Measurements from ENCODE around the gene CUL4B. TPM values are rescaled to one million over a fixed set of nuclear protein-coding genes. Genes with fewer than 3 reads are reported as not detected.
"Not testable (repeated sequence)": the region's sequence is repeated elsewhere in the genome, so short reads cannot be mapped to it uniquely, and the experiment has no call there.

Gene CUL4B
- 49.7 TPM for polyA plus RNA-seq (2013)

- ChIA-PET CTCF (interaction anchor here (1.1 kb wide), 1 partner anchor 28 kb away, joined by 3 read pairs; no protein-coding TSS in a partner anchor), POLR2A (interaction anchor here (0.5 to 2.7 kb wide), 4 partner anchors 11 to 527 kb away, joined by 3 to 6 read pairs (median 4); partner anchors contain the start of genes C1GALT1C1 and MCTS1)
These were observed at the start of gene CUL4B for GRCh38 chrX:120560842-120561633. CUL4B (minus strand) TSS chrX:120560962; CDS start chrX:120560638, 324 bp downstream.

DNA sequence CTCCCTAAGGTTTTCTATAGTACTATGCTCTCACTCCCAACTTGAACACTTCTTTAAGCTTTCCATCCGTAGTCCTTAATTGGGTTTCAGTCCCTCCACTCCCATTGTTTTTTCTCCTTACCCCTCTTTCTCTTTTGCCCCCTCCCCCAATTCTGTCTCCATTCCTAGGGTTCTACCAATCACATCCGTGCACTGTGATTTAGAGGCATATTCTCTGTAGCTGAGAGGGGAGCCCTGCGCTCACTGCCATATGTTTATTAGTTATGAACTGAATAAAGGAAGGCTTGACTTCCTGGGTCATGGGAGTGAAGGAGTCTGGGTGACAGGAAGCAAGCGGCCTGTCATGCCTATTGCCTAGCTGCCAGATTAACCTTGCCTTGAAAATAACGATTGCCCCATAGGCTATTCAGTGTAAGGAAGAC lies 43.6 kb upstream of the CUL4B start:
- ChIA-PET CTCF (no interaction called here), POLR2A (interaction anchor here (0.6 to 1.6 kb wide), 2 partner anchors 44 to 333 kb away, joined by 3 to 6 read pairs; partner anchors contain the start of gene CUL4B)
- DNase-seq: peak in 2 of 3 donors; percentile 42 to 47
- 66% methylated on average over 3 of the region's 5 CpGs for WGBS (ENCODE audit: insufficient coverage)
- Histone ChIP-seq H3K4me3 (ENCODE audit: control insufficient read depth in 1 of 7, extremely low read depth in 1 of 7, insufficient read depth in 4 of 7, low read depth in 2 of 7, low read length in 6 of 7) (peak overlapping the region; percentile 49 to 83 (median 75)), H3K36me3 (ENCODE audit: control insufficient read depth in 4 of 4, insufficient read depth in 4 of 4, low read length in 3 of 4) (peaks cover 3 to 5% (median 4%) of the 10 kb centered on the region in 4 experiments), H3K27me3 (replicated peaks in 2 of 5; ENCODE audit: control insufficient read depth in 4 of 5, insufficient read depth in 5 of 5, low read length in 4 of 5) (no peaks in the 10 kb centered on the region), H3K27ac (ENCODE audit: insufficient read depth in 1 of 2, low read depth in 1 of 2, low read length in 2 of 2, poor library complexity in 1 of 2, severe bottlenecking in 2 of 2) (peak overlapping the region; percentile 56 to 86), H3K9me3 (ENCODE audit: control extremely low read depth in 1 of 5, control insufficient read depth in 4 of 5, insufficient read depth in 2 of 5, low read depth in 1 of 5, low read length in 4 of 5) (no peaks in the 10 kb centered on the region), H3K4me1 (ENCODE audit: control extremely low read depth in 1 of 4, control insufficient read depth in 4 of 4, insufficient read depth in 4 of 4, low read length in 3 of 4) (peaks cover 0 to 10% (median 2%) of the 10 kb centered on the region in 4 experiments)

More at GRCh38 chrX:120560842-120561633, at the start of gene CUL4B:
- no peaks in the 10 kb centered on the region for H3K9me3 ChIP-seq (ENCODE audit: control extremely low read depth in 1 of 5, control insufficient read depth in 4 of 5, insufficient read depth in 2 of 5, low read depth in 1 of 5, low read length in 4 of 5)
- DNase-seq: peak; percentile 95 to 98 (median 98)
- peaks cover 11 to 22% (median 16%) of the 10 kb centered on the region in 4 experiments for H3K4me1 ChIP-seq (ENCODE audit: control extremely low read depth in 1 of 4, control insufficient read depth in 4 of 4, insufficient read depth in 4 of 4, low read length in 3 of 4)
- H3K36me3 ChIP-seq (ENCODE audit: control insufficient read depth in 4 of 4, insufficient read depth in 4 of 4, low read length in 3 of 4): peaks cover 0 to 4% (median 1%) of the 10 kb centered on the region in 4 experiments
- peaks cover 0 to 11% (median 0%) of the 10 kb centered on the region in 5 experiments for H3K27me3 ChIP-seq (replicated peaks in 2 of 5; ENCODE audit: control insufficient read depth in 4 of 5, insufficient read depth in 5 of 5, low read length in 4 of 5)
- WGBS (ENCODE audit: insufficient coverage): 38% methylated on average over 25 of the region's 54 CpGs
- H3K27ac ChIP-seq (ENCODE audit: insufficient read depth in 1 of 2, low read depth in 1 of 2, low read length in 2 of 2, poor library complexity in 1 of 2, severe bottlenecking in 2 of 2): peak within 1 kb of the TSS; percentile 72 to 89
- peak within 1 kb of the TSS; percentile 68 to 93 (median 77) for H3K4me3 ChIP-seq (ENCODE audit: control insufficient read depth in 1 of 7, extremely low read depth in 1 of 7, insufficient read depth in 4 of 7, low read depth in 2 of 7, low read length in 6 of 7)

DNA sequence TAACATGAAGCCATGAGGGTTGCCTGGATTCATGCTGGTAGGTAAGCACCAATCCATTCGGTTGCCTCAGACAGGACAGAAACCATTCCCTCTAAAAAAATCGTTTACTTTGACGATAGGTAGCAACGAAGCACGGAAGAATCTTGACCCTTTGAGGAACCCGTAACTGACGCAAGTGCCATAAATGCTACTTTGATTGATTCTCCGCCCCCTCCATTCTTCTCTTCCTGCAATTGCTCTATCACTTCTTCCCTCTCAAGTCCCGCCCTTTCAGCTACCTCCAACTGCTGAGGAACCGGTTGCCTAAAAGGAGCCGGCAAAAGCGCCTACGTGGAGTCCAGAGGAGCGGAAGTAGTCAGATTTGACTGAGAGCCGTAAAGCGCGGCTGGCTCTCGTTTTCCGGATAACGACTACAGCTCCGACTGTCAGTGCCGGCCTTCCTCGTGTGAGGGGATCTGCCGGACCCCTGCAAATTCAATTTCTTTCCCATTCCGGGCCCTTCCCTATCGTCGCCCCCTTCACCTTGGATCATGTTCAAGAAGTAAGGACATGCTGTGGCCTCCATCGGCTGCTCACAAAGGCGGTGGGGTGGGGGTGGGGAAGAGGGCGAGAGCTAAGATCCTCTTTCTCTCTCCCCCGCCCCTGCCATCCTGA lies 43.1 kb upstream of the CUL4B start, which contains the start of gene MCTS1:
Gene MCTS1 (plus strand): TSS at position 395 of the 654 bp plus-strand sequence. CDS start 136 bp downstream, at position 531.
- DNase-seq: peak; percentile 93 to 96 (median 95)
- ChIA-PET POLR2A (interaction anchor here (0.6 to 1.6 kb wide), 2 partner anchors 43 to 333 kb away, joined by 3 to 6 read pairs; partner anchors contain the start of gene CUL4B), CTCF (no interaction called here)
- Histone ChIP-seq H3K4me3 (ENCODE audit: control insufficient read depth in 1 of 7, extremely low read depth in 1 of 7, insufficient read depth in 4 of 7, low read depth in 2 of 7, low read length in 6 of 7) (peak within 1 kb of the TSS; percentile 49 to 83 (median 75)), H3K4me1 (ENCODE audit: control extremely low read depth in 1 of 4, control insufficient read depth in 4 of 4, insufficient read depth in 4 of 4, low read length in 3 of 4) (peaks cover 0 to 10% (median 2%) of the 10 kb centered on the region in 4 experiments), H3K36me3 (ENCODE audit: control insufficient read depth in 4 of 4, insufficient read depth in 4 of 4, low read length in 3 of 4) (peaks cover 3 to 4% (median 3%) of the 10 kb centered on the region in 4 experiments), H3K9me3 (ENCODE audit: control extremely low read depth in 1 of 5, control insufficient read depth in 4 of 5, insufficient read depth in 2 of 5, low read depth in 1 of 5, low read length in 4 of 5) (no peaks in the 10 kb centered on the region), H3K27ac (ENCODE audit: insufficient read depth in 1 of 2, low read depth in 1 of 2, low read length in 2 of 2, poor library complexity in 1 of 2, severe bottlenecking in 2 of 2) (peak within 1 kb of the TSS; percentile 56 to 86), H3K27me3 (replicated peaks in 2 of 5; ENCODE audit: control insufficient read depth in 4 of 5, insufficient read depth in 5 of 5, low read length in 4 of 5) (no peaks in the 10 kb centered on the region)
- WGBS (ENCODE audit: insufficient coverage): 44% methylated on average over 20 of the region's 31 CpGs

DNA sequence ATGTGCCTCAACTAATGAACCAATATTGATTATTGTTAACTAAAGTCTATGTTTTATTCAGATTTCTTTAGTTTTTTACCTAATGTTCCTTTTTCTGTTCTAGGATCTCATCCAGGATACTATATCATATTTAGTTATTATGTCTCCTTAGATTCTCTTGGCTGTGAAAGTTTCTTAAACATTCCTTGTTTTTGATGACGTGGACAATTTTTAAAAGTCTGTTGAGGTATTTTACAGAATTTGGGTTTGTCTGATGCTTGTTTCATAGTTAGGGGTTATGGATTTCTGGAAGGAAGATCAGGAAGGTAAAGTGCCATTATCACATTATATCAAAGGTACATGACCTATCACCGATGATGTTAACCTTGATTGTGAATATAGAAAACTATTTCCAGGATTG lies 24.9 kb upstream of the CUL4B start:
- CTCF ChIA-PET: no interaction called here
- H3K4me1 ChIP-seq (ENCODE audit: control extremely low read depth in 1 of 4, control insufficient read depth in 4 of 4, insufficient read depth in 4 of 4, low read length in 3 of 4): no peaks in the 10 kb centered on the region
- no peak for DNase-seq
- H3K4me3 ChIP-seq (ENCODE audit: control insufficient read depth in 1 of 7, extremely low read depth in 1 of 7, insufficient read depth in 4 of 7, low read depth in 2 of 7, low read length in 6 of 7): no peak overlapping the region
- peaks cover 0 to 3% (median 0%) of the 10 kb centered on the region in 5 experiments for H3K9me3 ChIP-seq (ENCODE audit: control extremely low read depth in 1 of 5, control insufficient read depth in 4 of 5, insufficient read depth in 2 of 5, low read depth in 1 of 5, low read length in 4 of 5)
- no CpG with 5 or more reads among the region's 2 CpGs for WGBS (ENCODE audit: insufficient coverage)
- no peaks in the 10 kb centered on the region for H3K27me3 ChIP-seq (replicated peaks in 2 of 5; ENCODE audit: control insufficient read depth in 4 of 5, insufficient read depth in 5 of 5, low read length in 4 of 5)
- no peaks in the 10 kb centered on the region for H3K36me3 ChIP-seq (ENCODE audit: control insufficient read depth in 4 of 4, insufficient read depth in 4 of 4, low read length in 3 of 4)
- H3K27ac ChIP-seq (ENCODE audit: insufficient read depth in 1 of 2, low read depth in 1 of 2, low read length in 2 of 2, poor library complexity in 1 of 2, severe bottlenecking in 2 of 2): no peak overlapping the region
- POLR2A ChIA-PET: no interaction called here

DNA sequence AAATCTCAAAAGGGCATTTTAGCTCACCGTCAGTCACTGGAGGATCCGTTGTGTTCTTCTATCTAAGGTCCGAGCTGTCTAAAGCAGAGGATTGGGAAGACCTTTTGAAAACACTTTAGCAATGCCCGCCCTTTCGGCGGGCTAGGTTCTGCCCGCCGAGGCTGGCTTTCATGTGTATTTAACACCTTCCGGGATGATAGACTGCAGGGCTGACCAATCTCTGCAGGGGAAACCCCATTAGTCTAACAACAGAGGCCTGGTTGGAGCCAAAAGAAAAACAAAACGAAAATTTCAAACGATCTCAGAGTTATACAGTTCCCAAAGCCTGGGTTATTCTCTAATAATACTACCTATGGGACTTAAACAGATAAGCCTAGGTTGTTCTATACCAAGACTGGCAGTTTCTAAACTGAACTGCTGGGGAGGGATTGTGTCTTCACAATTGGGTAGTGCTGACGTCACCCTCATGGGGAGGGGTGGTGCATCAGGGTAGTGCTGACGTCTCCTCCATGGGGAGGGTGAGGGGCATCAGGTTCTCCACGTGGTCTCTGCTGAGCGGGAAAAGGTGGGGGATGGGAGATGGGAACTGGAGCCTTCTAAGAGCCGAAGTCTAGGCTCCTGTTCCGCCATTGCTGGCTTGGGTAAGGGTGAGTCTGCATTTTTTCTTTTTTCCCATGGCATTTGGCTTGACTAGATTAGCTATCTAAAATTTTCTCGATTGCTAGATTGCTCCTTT lies 14.8 kb upstream of the CUL4B start:
- 84% methylated on average over 12 of the region's 18 CpGs for WGBS (ENCODE audit: insufficient coverage)
- no peak for DNase-seq
- POLR2A ChIA-PET: no interaction called here
- no peaks in the 10 kb centered on the region for H3K4me1 ChIP-seq (ENCODE audit: control extremely low read depth in 1 of 4, control insufficient read depth in 4 of 4, insufficient read depth in 4 of 4, low read length in 3 of 4)
- no peak overlapping the region for H3K4me3 ChIP-seq (ENCODE audit: control insufficient read depth in 1 of 7, extremely low read depth in 1 of 7, insufficient read depth in 4 of 7, low read depth in 2 of 7, low read length in 6 of 7)
- H3K36me3 ChIP-seq (ENCODE audit: control insufficient read depth in 4 of 4, insufficient read depth in 4 of 4, low read length in 3 of 4): no peaks in the 10 kb centered on the region
- no peaks in the 10 kb centered on the region for H3K9me3 ChIP-seq (ENCODE audit: control extremely low read depth in 1 of 5, control insufficient read depth in 4 of 5, insufficient read depth in 2 of 5, low read depth in 1 of 5, low read length in 4 of 5)
- no peaks in the 10 kb centered on the region for H3K27me3 ChIP-seq (replicated peaks in 2 of 5; ENCODE audit: control insufficient read depth in 4 of 5, insufficient read depth in 5 of 5, low read length in 4 of 5)
- H3K27ac ChIP-seq (ENCODE audit: insufficient read depth in 1 of 2, low read depth in 1 of 2, low read length in 2 of 2, poor library complexity in 1 of 2, severe bottlenecking in 2 of 2): no peak overlapping the region
- CTCF ChIA-PET: interaction anchor here (0.8 kb wide), 1 partner anchor 16 kb away, joined by 3 read pairs; no protein-coding TSS in a partner anchor

DNA sequence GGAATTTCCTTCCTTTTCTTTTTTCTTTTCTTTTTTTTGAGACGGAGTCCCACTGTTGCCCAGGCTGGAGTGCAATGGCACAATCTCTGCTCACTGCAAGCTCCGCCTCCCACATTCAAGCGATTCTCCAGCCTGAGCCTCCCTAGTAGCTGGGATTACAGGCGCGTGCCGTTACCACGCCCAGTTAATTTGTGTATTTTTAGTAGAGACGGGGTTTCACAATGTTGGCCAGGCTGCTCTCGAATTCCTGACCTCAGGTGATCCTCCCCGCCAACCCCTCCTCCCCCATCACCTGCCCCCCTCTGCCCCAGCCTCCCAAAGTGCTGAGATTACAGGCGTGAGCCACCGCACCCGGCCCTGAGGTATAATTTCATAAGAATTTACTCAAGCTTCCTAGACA lies 13.0 kb upstream of the CUL4B start:
- H3K4me3 ChIP-seq (ENCODE audit: control insufficient read depth in 1 of 7, extremely low read depth in 1 of 7, insufficient read depth in 4 of 7, low read depth in 2 of 7, low read length in 6 of 7); H3K36me3 ChIP-seq (ENCODE audit: control insufficient read depth in 4 of 4, insufficient read depth in 4 of 4, low read length in 3 of 4); DNase-seq; H3K4me1 ChIP-seq (ENCODE audit: control extremely low read depth in 1 of 4, control insufficient read depth in 4 of 4, insufficient read depth in 4 of 4, low read length in 3 of 4); H3K9me3 ChIP-seq (ENCODE audit: control extremely low read depth in 1 of 5, control insufficient read depth in 4 of 5, insufficient read depth in 2 of 5, low read depth in 1 of 5, low read length in 4 of 5); CTCF ChIA-PET; H3K27me3 ChIP-seq (replicated peaks in 2 of 5; ENCODE audit: control insufficient read depth in 4 of 5, insufficient read depth in 5 of 5, low read length in 4 of 5); H3K27ac ChIP-seq (ENCODE audit: insufficient read depth in 1 of 2, low read depth in 1 of 2, low read length in 2 of 2, poor library complexity in 1 of 2, severe bottlenecking in 2 of 2); POLR2A ChIA-PET: not testable (repeated sequence)
- WGBS (ENCODE audit: insufficient coverage): 89% methylated on average over 3 of the region's 13 CpGs

All from common myeloid progenitor, CD34-positive (primary cell).